8988T (cell line): ENCODE results near the gene DTNBP1.
"Not testable (repeated sequence)": the region's sequence is repeated elsewhere in the genome, so short reads cannot be mapped to it uniquely, and the experiment has no call there.

Experiments
- DNase-seq: peaks from one replicate; pipeline ENCODE4 v3.0.0; 2011

DTNBP1 gene

DNA sequence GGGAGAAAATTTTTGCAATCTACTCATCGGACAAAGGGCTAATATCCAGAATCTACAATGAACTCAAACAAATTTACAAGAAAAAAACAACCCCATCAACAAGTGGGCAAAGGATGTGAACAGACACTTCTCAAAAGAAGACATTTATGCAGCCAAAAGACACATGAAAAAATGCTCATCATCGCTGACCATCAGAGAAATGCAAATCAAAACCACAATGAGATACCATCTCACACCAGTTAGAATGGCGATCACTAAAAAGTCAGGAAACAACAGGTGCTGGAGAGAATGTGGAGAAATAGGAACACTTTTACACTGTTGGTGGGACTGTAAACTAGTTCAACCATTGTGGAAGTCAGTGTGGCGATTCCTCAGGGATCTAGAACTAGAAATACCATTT lies 4.1 kb upstream of the DTNBP1 start:
- DNase-seq: not testable (repeated sequence)

DNA sequence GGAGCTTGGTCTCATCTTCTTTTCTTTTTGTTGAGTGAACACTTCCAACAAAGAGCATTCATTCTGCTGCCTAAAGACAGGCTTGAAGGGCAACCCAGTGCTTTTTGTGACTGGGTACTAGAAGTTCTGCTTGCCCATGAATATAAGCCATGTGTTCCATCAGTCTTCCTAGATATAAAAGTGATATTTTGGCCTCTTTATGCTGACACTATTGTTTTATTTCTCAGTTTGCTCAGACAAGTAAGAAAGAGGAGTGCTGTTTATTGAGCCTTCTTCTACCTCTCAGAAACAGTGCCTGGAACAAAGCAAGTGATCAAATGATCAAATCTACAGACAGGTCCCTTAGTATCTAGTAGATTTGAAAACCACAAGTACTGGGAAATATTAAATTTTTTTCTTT lies 2.4 kb upstream of the DTNBP1 start:
- no peak for DNase-seq

DNA sequence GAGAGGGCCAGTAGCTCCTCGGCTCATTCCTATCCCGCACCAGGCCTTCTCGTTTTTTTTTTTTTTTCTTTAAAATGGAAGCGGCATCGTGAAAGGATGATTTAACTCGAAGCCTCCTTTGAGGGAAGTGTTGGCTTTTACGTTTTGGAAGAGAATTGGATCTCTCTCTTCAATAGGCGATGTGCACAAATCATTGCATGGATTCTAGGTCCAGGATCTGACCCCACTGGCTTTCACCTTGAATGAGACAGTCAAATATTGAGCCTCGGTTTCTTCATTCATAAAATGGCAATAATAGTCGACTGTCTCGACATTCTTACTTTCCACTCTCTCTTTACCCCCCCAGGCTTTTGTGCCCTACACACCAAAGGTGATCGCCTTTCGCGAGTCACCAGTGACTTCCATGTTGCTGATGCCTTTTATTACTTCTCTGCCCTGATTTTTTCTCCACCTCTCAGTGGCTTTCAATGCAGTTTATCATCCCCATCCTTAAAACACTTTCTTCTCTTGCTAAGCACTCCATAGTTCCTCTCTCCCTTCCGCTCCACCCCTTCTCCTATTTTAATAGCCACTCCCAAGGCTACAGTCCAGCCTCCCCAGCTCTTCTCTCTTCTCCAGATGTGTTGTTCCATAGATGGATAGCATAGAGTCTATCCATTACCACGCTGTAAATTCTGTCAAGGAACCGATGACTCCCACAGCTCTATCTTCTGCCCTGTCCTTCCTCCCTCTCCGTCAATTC lies 473 bp upstream of the DTNBP1 start:
- no peak for DNase-seq

DNA sequence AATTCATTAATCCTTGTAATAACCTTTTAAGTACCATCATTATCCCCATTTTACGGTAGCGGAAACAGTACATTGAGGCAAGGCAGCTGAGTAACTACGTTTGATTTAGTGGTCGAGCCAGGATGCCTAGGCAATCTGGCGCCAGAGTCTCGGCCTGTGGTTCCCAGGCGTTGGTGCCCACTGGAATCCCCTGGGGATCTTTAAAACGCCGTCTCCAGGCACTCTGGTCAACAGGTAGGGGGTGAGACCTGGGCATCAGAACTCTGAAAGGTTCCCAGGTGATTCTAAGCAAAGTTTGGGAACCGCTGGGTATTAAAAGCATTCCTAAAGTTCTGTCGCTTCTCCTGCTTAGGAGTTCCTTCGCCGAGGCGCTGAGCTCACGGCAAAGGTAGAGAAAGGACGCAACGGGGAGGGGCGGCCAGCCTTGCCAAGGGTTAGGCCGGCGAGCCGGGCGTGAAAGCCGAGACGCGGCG lies 939 bp downstream of the DTNBP1 start:
- DNase-seq: peak; percentile 24

DNA sequence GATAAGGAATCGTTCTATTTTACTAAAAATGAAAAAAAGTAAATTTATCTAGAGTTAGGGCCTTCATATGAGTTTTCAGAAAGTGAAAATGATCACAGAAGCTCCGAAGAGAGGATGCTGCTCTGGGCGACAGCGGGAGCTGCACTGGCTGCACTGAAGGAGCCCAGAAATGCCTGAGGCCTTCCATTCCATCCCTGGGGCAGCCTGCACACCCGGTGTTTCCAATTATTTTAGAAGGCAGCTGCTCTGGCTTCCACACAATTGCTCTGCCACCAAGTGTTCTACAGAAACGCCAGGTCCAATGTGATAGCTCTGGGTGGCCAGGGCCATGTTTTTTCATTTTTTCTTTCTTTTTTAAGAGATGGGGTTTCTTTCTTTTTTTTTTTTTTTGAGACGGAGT lies 3.6 kb downstream of the DTNBP1 start:
- no peak for DNase-seq

DNA sequence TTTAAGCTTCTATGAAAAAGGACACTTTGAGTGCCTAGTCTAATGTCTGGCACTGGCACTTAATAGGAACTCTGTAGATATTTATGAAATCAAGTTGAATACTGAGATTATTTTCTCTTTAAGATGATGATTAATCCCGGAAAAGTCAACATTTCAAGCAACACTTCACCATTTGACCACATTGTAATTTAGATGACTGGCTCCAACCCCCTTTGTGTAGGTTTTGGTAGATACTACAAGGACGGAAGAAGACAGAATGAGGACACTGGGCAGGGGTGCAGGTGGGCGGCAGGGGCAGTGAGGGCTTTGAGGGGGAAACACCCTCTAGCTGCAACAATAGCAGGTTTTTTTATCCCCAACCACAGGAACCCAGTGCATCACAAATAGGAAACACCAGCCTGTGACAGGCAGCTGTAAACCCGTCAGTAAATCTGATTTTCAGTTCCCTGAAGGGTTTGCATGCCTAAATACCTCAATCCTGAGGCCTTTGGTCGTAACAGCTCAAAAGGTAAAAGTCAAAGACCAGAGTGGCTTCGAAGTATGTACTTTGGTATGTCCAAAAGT lies 4.6 kb downstream of the DTNBP1 start:
- no peak for DNase-seq

DNA sequence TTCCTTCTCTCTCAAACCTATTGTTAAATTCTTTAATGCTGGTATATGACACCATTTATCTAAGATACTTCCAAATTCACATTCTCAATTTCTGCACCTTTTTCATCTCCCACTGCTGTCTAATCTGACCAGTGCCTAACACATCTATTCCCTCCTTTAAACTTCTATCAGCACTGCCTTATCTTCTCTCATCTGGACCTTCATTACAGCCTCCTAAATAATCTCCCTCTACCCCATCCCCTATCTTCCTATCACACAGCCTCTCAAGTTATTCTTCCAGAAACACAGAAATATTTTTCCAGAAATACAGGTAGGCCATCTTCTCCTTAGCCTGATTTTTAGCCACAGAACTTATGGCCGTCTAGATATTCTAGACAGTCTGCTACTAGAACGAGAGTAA lies 5.5 kb downstream of the DTNBP1 start:
- no peak for DNase-seq

DNA sequence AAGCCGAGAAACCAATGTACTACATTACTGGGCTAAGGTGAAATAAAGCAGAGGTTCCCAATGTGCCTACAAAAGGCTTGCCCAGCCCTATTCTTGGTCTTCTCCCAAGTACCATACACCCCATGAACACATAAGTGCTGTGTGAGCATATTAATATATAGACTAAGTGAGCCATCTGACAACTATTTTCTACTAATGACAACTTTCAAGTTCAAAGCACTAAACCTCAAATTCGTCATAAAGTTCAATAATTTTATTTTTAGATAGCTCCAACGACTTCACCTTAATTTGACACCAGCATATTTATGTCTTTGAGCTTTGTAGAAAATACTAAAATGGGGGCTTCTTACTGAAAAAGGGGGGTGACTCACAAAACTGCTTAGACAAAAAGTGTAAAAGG lies 6.7 kb downstream of the DTNBP1 start:
- DNase-seq: no peak

DNA sequence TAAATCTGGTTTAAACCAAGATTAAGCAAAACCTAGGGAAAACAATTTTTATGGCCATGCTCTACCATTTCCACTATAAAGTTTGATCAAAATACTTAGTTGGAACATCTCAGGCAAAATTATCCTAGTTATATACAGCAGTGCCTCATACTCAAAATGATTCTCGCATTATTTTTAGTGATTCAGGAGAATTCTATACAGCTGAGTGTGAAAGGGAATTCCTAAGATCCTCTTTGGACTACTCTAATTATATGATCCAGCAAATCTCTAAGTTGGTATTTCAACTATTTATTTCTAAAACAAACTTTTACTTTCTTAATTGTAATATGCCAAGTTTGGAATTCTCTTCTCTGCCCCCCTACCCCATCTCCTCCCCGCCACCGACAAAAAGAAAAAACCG lies 8.6 kb downstream of the DTNBP1 start:
- no peak for DNase-seq

DNA sequence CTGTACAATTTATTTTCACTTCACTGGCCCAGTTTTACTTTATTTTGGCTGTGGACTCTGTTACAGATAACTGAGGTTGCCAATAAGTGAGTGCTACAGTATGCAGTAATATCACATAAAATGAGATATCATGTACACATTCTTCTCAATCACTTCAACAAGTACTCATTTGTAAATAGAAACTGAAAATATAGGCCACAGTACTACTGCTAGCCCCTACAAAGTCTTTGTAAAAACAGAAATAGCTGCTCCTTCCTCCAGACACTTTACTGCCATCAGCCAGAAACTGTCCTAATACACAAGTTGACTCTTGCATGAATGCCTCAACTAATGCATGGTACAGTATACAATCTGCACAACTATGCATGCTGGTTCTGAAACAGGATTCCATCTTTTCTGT lies 9.2 kb downstream of the DTNBP1 start:
- DNase-seq: no peak

DNA sequence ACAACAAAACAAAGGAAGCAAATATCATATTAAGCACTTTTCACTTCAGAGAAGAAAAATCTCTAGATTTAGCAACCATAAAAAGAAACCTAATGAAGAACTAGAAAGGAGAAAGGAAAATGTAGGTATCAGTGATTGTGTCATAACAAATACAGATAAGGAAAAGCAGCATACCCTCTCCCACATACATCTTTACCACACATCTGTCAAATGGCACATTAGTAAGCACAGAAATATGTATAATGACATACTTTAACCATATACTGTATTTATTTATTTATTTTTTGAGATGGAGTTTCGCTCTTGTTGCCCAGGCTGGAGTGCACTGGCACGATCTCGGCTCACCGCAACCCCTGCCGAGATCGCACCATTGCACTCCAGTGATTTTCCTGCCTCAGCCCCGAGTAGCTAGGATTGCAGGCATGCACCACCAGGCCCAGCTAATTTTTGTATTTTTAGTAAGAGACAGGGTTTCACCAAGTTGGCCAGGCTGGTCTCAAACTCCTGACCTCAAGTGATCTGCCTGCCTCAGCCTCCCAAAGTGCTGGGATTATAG lies 12.7 kb downstream of the DTNBP1 start:
- DNase-seq: not testable (repeated sequence)

DNA sequence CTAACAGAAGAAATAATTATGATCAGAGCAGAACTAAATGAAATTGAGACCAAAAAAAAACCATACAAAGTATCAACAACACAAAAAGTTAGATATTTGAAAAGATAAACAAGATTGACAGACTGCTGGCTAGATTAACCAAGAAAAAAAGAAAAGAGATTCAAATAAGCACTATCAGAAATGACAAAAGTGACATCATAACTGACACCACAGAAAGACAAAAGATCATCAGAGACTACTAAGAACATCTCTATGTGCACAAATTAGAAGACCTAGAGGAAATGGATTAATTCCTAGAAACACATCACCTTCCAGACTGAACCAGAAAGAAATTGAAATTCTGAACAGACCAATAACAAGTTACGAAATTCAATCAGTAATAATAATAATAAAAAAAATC lies 17.9 kb downstream of the DTNBP1 start:
- no peak for DNase-seq

DNA sequence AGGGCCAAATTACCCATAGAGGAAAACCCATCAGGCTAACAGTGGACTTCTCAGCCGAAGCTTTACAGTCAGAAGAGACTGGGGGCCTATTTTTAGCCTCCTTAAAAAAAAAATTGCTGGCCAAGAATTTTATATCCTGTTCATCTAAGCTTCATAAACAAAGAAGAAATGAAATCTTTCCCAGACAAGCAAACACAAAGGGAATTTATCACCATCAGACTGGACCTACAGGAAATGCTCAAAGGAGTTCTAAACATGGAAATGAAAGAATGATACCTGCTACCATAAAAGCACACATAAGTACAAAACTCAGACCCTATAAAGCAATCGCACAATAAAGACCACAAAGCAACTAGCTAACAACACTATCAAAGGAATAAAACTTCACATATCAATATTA lies 19.3 kb downstream of the DTNBP1 start:
- DNase-seq: no peak

DNA sequence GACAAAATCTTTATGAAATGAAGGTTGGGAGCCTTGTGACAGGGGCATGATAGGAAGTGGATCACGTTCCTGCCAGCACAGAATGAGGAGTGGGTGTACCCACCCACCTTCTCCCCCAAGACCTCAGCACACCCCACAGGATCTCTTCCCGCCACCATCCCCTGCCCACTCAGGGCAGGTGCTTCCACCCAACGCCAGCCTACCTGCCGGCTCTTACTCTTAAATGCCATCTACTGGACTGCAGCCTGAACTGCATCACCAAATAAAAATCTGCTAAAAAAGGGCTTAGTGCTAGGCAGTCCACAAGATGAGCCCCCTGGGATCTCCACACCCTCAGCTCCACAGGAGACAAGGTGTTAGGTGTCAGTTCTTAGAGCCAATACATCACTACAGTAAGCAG lies 20.6 kb downstream of the DTNBP1 start:
- DNase-seq: no peak

DNA sequence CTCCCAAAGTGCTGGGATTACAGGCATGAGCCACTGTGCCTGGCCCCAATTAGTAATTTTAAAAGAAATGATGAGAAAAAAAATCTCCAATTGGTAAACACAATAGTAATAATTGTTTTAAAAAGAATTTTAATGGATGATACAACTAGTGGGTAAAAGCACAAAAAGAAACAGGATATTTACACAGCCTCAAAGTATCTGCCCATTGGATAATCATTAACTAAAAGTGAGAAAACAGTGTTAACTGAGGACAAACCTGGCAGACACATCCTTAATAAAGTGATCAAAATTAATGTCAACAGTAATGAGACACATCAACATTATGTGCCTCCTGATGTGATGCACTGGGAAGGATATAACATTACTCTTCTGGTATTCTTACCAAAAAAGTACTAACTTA lies 24.5 kb downstream of the DTNBP1 start:
- no peak for DNase-seq

DNA sequence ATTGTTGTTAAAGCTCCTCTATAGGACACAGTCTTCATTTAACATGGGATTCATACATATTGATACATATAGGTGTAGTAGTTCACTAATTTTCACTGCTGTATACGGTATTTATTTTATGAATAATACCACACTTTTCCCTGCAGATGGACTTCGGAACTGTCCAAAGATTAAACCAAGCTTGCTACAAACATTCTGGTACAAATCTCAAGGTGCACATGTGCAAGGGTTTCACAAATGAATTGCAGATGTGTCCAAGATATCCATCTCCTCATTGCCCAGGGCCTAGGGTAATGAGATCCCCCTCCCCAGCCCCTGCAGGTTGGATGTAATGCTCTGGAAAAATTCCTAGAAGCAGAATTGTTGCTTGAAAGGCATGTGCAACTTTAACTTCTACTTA lies 31.4 kb downstream of the DTNBP1 start:
- no peak for DNase-seq

DNA sequence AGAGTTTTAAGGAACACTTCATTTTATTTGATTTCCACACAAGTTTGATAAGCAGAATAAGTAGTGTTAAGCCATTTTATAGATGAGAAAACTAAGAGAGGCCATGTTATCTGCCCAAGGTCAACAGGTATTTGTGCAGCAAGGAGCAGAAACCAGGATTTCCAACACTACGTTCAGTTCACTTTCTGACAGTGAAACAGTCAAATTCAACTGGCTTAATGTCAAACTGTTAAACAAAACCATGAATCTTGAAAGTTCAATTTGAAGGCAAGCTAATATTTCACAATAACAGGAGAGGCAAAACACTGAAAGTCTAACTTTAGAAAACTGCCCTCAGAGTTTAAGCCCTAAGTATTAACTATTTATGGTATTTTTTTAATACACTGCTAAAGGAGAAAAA lies 32.6 kb downstream of the DTNBP1 start:
- no peak for DNase-seq

DNA sequence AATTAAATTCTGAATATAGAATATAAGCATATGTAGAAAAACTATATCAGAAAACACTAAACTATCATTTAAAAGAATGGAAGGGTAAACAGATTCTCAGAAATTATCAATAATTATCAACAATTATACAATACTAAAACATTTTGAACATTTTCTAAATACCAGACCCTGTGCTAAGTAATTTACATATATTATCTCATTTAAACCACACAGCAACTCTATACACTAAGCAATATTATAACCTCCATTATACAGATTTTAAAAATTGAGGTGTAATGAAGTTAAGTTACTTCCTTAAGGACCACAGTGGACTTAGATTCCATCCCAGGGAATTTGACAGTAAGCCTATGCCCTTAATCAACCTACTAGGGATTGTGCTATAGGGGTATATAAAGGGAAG lies 33.3 kb downstream of the DTNBP1 start:
- DNase-seq: no peak

DNA sequence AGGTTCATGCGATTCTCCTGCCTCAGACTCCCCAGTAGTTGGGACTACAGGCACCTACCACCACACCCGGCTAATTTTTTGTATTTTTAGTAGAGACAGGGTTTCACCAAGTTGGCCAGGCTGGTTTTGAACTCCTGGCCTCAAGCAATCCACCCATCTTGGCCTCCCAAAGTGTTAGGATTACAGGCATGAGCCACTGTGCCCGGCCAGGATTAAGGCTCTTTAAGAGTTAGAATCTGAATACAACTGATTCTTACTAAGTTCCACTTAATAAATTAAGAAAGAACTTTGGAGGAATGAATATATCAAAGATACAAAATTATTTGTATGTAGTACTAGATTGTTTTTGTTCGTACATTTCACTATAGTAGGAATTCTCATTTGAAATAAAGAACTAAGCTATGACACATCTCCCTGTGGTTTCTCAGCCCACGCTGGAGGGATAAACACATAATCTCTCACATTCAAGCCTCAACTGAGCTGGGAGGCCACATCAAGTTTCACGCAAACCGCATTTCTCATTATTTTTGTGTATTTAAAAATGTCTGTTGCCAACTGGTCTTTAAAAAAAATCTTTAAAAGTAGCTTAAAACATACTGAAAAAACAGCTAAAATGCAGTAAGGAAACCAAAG lies 34.2 kb downstream of the DTNBP1 start:
- no peak for DNase-seq

DNA sequence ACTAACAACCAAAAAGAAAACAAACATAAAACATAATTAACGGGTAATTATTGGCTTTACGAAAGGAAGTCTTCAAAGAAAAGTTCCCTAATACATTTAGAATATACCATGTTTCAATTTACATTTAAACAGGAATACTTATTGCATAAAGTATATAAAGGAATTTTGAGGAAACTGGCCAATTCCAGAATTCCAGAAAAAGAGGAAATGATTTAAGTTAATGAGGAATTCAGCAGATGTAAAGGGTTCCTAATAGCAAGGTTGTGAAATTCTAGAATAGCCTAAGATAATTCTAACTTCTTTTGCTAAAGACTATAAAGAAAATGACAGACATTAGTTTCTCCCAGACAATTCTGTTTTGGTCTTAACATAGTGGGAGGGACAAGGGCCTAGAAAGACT lies 35.0 kb downstream of the DTNBP1 start:
- no peak for DNase-seq

DNA sequence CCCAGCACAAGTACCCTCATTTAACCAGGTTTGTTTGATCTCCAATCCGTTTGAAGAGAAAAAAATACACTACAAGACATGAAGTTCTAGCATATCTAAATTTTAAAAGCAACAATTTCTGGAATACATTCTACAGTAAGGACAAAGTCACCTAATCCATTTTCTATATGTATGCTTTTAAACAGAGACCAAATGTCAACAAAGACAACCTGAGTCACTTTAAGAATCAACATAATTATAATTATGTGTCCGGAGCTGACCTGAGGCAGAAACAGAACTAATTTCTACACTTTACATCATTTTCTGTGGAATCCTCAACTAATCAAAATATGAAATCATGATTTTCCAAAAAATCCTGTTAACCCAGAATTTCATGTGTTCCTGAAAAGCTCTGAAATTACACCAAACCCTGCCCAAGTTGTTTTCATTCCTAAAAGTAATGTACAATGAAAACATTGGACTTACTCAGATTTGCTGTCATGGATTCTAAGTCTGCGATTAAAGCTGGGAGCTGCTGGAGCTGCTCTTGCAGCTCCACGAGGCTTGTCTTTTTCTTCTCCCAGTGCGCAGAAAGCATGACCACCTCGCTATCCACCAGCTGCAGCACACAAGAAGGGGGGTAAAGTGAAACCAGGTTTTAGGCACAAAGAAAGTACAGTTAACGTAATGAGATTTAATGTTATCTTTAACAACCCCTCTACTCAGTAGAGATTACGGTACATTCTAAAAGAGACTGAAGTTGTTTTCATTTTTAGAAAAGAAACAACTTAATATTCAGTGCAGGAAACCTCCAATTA lies 35.8 kb downstream of the DTNBP1 start:
- DNase-seq: no peak

DNA sequence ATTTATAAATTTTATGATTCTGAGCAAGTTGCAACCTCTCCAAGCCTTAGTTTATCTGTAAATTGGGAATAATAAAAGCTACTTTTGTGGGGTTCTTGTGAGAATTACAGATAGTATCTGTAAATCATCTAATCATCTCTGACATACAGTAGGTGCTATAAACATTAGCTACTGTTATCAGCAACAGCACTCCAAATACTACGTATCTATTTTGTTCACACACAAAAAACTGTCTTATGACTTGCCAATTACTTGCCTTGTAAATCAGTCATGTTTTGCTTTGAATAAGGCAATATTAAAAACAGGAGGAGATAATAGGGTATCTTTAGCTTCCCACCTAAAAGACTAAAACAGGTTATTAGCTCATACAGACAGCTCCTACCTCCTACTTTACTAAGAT lies 36.7 kb downstream of the DTNBP1 start:
- DNase-seq: no peak
